ENCODE results near the gene FGGY.

- TF ChIP-seq, protein P1, sequence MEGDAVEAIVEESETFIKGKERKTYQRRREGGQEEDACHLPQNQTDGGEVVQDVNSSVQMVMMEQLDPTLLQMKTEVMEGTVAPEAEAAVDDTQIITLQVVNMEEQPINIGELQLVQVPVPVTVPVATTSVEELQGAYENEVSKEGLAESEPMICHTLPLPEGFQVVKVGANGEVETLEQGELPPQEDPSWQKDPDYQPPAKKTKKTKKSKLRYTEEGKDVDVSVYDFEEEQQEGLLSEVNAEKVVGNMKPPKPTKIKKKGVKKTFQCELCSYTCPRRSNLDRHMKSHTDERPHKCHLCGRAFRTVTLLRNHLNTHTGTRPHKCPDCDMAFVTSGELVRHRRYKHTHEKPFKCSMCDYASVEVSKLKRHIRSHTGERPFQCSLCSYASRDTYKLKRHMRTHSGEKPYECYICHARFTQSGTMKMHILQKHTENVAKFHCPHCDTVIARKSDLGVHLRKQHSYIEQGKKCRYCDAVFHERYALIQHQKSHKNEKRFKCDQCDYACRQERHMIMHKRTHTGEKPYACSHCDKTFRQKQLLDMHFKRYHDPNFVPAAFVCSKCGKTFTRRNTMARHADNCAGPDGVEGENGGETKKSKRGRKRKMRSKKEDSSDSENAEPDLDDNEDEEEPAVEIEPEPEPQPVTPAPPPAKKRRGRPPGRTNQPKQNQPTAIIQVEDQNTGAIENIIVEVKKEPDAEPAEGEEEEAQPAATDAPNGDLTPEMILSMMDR (IDR thresholded peaks at IDR 0.05): no peak
- TF ChIP-seq EZH2 (IDR thresholded peaks at IDR 0.05): no peak
Measured at GRCh38 chr1:59684698-59685097, 387.8 kb downstream of the FGGY start.

Measured in neural progenitor cell (in vitro differentiated cells).